Measurements from ENCODE around the gene POLN. TPM values are rescaled to one million over a fixed set of nuclear protein-coding genes. Genes with fewer than 3 reads are reported as not detected.
A peak's percentile ranks its signal among the peaks of the same experiment; 100 is the strongest.

POLN gene
- total and polyA plus RNA-seq, 8 donors, result 0.29 to 5.1 (median 1.4) TPM; not detected in 2

- WGBS, 5 donors, result 86 to 90% (median 89%) methylated on average over 13 to 19 of the region's 19 CpGs
- Histone ChIP-seq H3K27ac (peak overlapping the region in 2 of 5 donors; percentile 4 to 43), H3K4me1 (peaks cover 20 to 53% (median 45%) of the 10 kb centered on the region in 4 donors), H3K36me3 (peaks cover 0 to 11% (median 4%) of the 10 kb centered on the region in 4 donors), H3K4me3 (no peak overlapping the region), H3K27me3 (no peaks in the 10 kb centered on the region), H3K9me3 (no peaks in the 10 kb centered on the region)
- TF ChIP-seq EP300 (IDR thresholded peaks at IDR 0.05) (no peak), CTCF (IDR thresholded peaks at IDR 0.05) (no peak), POLR2AphosphoS5 (IDR thresholded peaks at IDR 0.05) (no peak), POLR2A (IDR thresholded peaks at IDR 0.05) (no peak)
- intact Hi-C loops (cut with DNase I; ENCODE audit: low total_unique reads), result no loop called here
- DNase-seq, result no peak
Observed at GRCh38 chr4:2265113-2266110, 23.5 kb upstream of the POLN start.

GRCh38 chr4:2264481-2265041, 22.6 kb upstream of the POLN start:
- H3K4me3 ChIP-seq, result no peak overlapping the region
- intact Hi-C loops (cut with DNase I; ENCODE audit: low total_unique reads), result no loop called here
- DNase-seq, result no peak
- WGBS, 5 donors, result 78 to 88% (median 82%) methylated on average over 4 to 6 of the region's 6 CpGs
- peaks cover 28 to 61% (median 53%) of the 10 kb centered on the region in 4 donors for H3K4me1 ChIP-seq
- no peaks in the 10 kb centered on the region for H3K27me3 ChIP-seq
- peaks cover 0 to 9% (median 0%) of the 10 kb centered on the region in 4 donors for H3K36me3 ChIP-seq
- peak overlapping the region in 1 of 5 donors; percentile 43 for H3K27ac ChIP-seq
- TF ChIP-seq POLR2A (IDR thresholded peaks at IDR 0.05) (no peak), POLR2AphosphoS5 (IDR thresholded peaks at IDR 0.05) (no peak), EP300 (IDR thresholded peaks at IDR 0.05) (no peak), CTCF (IDR thresholded peaks at IDR 0.05) (no peak)
- H3K9me3 ChIP-seq, result no peaks in the 10 kb centered on the region

GRCh38 chr4:2263926-2264321, 22.0 kb upstream of the POLN start:
- no peak overlapping the region for H3K4me3 ChIP-seq
- H3K4me1 ChIP-seq, result peaks cover 34 to 68% (median 59%) of the 10 kb centered on the region in 4 donors
- DNase-seq, result no peak
- 80 to 84% (median 80%) methylated on average over 6 of the region's 6 CpGs for WGBS, 5 donors
- peaks cover 0 to 8% (median 2%) of the 10 kb centered on the region in 4 donors for H3K36me3 ChIP-seq
- H3K27me3 ChIP-seq, result no peaks in the 10 kb centered on the region
- H3K27ac ChIP-seq, result peak overlapping the region in 1 of 5 donors; percentile 93
- H3K9me3 ChIP-seq, result no peaks in the 10 kb centered on the region
- intact Hi-C loops (cut with DNase I; ENCODE audit: low total_unique reads), result no loop called here
- TF ChIP-seq CTCF (IDR thresholded peaks at IDR 0.05) (no peak), POLR2A (IDR thresholded peaks at IDR 0.05) (no peak), EP300 (IDR thresholded peaks at IDR 0.05) (no peak), POLR2AphosphoS5 (IDR thresholded peaks at IDR 0.05) (no peak)

- peak overlapping the region; percentile 61 to 100 (median 84) for H3K4me3 ChIP-seq
- TF ChIP-seq CTCF (IDR thresholded peaks at IDR 0.05) (no peak), POLR2AphosphoS5 (IDR thresholded peaks at IDR 0.05) (no peak), EP300 (IDR thresholded peaks at IDR 0.05) (no peak), POLR2A (IDR thresholded peaks at IDR 0.05) (no peak)
- DNase-seq, result no peak
- H3K27ac ChIP-seq, result peak overlapping the region; percentile 83 to 94 (median 93)
- peaks cover 45 to 78% (median 70%) of the 10 kb centered on the region in 4 donors for H3K4me1 ChIP-seq
- no peaks in the 10 kb centered on the region for H3K9me3 ChIP-seq
- H3K27me3 ChIP-seq, result no peaks in the 10 kb centered on the region
- 34 to 47% (median 38%) methylated on average over 11 to 13 of the region's 13 CpGs for WGBS, 5 donors
- peaks cover 0 to 14% (median 9%) of the 10 kb centered on the region in 4 donors for H3K36me3 ChIP-seq
- intact Hi-C loops (cut with DNase I; ENCODE audit: low total_unique reads), result no loop called here
Observed at GRCh38 chr4:2262944-2263250, 21.0 kb upstream of the POLN start.

Data from stomach (tissue), 9 donors.